RWPE1 (cell line): ENCODE measurements around the gene SLIT1.

Experiments used
- CTCF ChIA-PET: fragments of 350-600 bp; sonication (Branson Sonifier 250); formaldehyde crosslinking; extraction: SDS; loops from one replicate; lab custom pipeline; 2021; lab: Yijun Ruan, JAX
- POLR2A ChIA-PET: fragments of 400-600 bp; formaldehyde crosslinking; extraction: SDS; loops from one replicate; lab custom pipeline; 2020; ENCODE audit warnings: antibody characterized with exemption; ENCODE audit not compliant: low non-redundant PET; lab: Yijun Ruan, JAX
- DNase-seq: peaks from one replicate; pipeline ENCODE4 v3.0.0; 2012; ENCODE audit warnings: low spot score
- H3K27ac ChIP-seq: fragments of 450-650 bp; 2 replicates; pipeline ENCODE4 v1.5.1; 2017
- CTCF ChIP-seq: fragments of 450-650 bp; conservative IDR thresholded peaks from 2 replicates; pipeline ENCODE4 v1.5.1; 2017; ENCODE audit warnings: low read depth, mild to moderate bottlenecking

SLIT1 gene

GRCh38 chr10:96975136-96975535 is 210.6 kb downstream of the SLIT1 start:
- no peak overlapping the region for H3K27ac ChIP-seq
- DNase-seq, result no peak
- ChIA-PET CTCF (interaction anchor here (0.6 kb wide), 1 partner anchor 89 kb away, joined by 3 read pairs; no protein-coding TSS in a partner anchor), POLR2A (no interaction called here)
- TF ChIP-seq CTCF, result no peak

- no peak for TF ChIP-seq CTCF
- ChIA-PET CTCF (interaction anchor here (0.6 kb wide), 1 partner anchor 29 kb away, joined by 3 read pairs; no protein-coding TSS in a partner anchor), POLR2A (no interaction called here)
- H3K27ac ChIP-seq, result no peak overlapping the region
- DNase-seq, result no peak
Measured at GRCh38 chr10:96973809-96974747, 211.7 kb downstream of the SLIT1 start.

GRCh38 chr10:96972264-96972663 is 213.5 kb downstream of the SLIT1 start:
- DNase-seq, result no peak
- TF ChIP-seq CTCF, result no peak
- POLR2A ChIA-PET, result no interaction called here
- CTCF ChIA-PET, result no interaction called here
- H3K27ac ChIP-seq, result no peak overlapping the region

GRCh38 chr10:96971324-96971723 is 214.4 kb downstream of the SLIT1 start:
- H3K27ac ChIP-seq, result no peak overlapping the region
- CTCF ChIA-PET, result interaction anchor here (0.6 to 0.7 kb wide), 3 partner anchors 67 to 636 kb away, joined by 3 read pairs; no protein-coding TSS in a partner anchor
- POLR2A ChIA-PET, result no interaction called here
- no peak for DNase-seq
- no peak for TF ChIP-seq CTCF

- POLR2A ChIA-PET, result no interaction called here
- TF ChIP-seq CTCF, result no peak
- no peak for DNase-seq
- CTCF ChIA-PET, result no interaction called here
- no peak overlapping the region for H3K27ac ChIP-seq
Measured at GRCh38 chr10:96968682-96969423, 216.9 kb downstream of the SLIT1 start.

- no peak for DNase-seq
- POLR2A ChIA-PET, result no interaction called here
- CTCF ChIA-PET, result interaction anchor here (0.7 kb wide), 2 partner anchors 1119 to 1150 kb away, joined by 3 to 4 read pairs; no protein-coding TSS in a partner anchor
- no peak for TF ChIP-seq CTCF
- H3K27ac ChIP-seq, result no peak overlapping the region
Measured at GRCh38 chr10:96967847-96968246, 217.9 kb downstream of the SLIT1 start.
